D341Med (cell line): ENCODE results near the gene AIFM3.
"Not testable (repeated sequence)": the region's sequence is repeated elsewhere in the genome, so short reads cannot be mapped to it uniquely, and the experiment has no call there.

Experiments
- DNase-seq: peaks from one replicate; pipeline ENCODE4 v3.0.0; 2012; ENCODE audit warnings: low spot score

The AIFM3 gene

GRCh38 chr22:20940904-20941385, 26.1 kb upstream of the AIFM3 start:
- no peak for DNase-seq

GRCh38 chr22:20942203-20942902, 24.7 kb upstream of the AIFM3 start:
- DNase-seq = not testable (repeated sequence)

GRCh38 chr22:20943104-20943933, 23.7 kb upstream of the AIFM3 start:
- no peak for DNase-seq

- DNase-seq = no peak
Measured at GRCh38 chr22:20944042-20944441, 23.0 kb upstream of the AIFM3 start.

- no peak for DNase-seq
Measured at GRCh38 chr22:20945578-20945934, 21.5 kb upstream of the AIFM3 start.

GRCh38 chr22:20946080-20946986, 20.7 kb upstream of the AIFM3 start:
- no peak for DNase-seq

- no peak for DNase-seq
Measured at GRCh38 chr22:20946991-20947390, 20.1 kb upstream of the AIFM3 start.

GRCh38 chr22:20948450-20948849, 18.6 kb upstream of the AIFM3 start:
- DNase-seq = no peak

GRCh38 chr22:20948989-20949388, 18.1 kb upstream of the AIFM3 start:
- DNase-seq = no peak

- no peak for DNase-seq
Measured at GRCh38 chr22:20949698-20950183, 17.3 kb upstream of the AIFM3 start.

- DNase-seq = no peak
Measured at GRCh38 chr22:20951151-20951931, 15.7 kb upstream of the AIFM3 start.

- DNase-seq = no peak
Measured at GRCh38 chr22:20951932-20952380, 15.1 kb upstream of the AIFM3 start.

- DNase-seq = no peak
Measured at GRCh38 chr22:20952544-20953341, 14.3 kb upstream of the AIFM3 start.

- no peak for DNase-seq
Measured at GRCh38 chr22:20953342-20953608, 13.8 kb upstream of the AIFM3 start.

- no peak for DNase-seq
Measured at GRCh38 chr22:20953668-20954500, 13.2 kb upstream of the AIFM3 start.

- DNase-seq = no peak
Measured at GRCh38 chr22:20955548-20955947, 11.5 kb upstream of the AIFM3 start.

GRCh38 chr22:20956258-20957101, 10.6 kb upstream of the AIFM3 start:
- DNase-seq = no peak

- no peak for DNase-seq
Measured at GRCh38 chr22:20957102-20957682, 9.9 kb upstream of the AIFM3 start.
